SU-DHL-6 (cell line): ENCODE measurements around the gene RBM33.

Source experiments
- CTCF ChIP-seq: fragments of 200-600 bp; sonication (generic); IDR thresholded peaks from one replicate; pipeline ENCODE4 v1.5.1; 2017; ENCODE audit warnings: antibody characterized with exemption, mild to moderate bottlenecking, low read length, moderate library complexity; ENCODE audit not compliant: insufficient read depth, poor library complexity, severe bottlenecking
- EZH2phosphoT487 ChIP-seq: fragments of 200-600 bp; sonication (generic), shearing (Covaris generic); conservative IDR thresholded peaks from 2 replicates; pipeline ENCODE4 v1.6.1; 2018; ENCODE audit warnings: mild to moderate bottlenecking, antibody characterized with exemption, low read length, moderate library complexity, mixed read lengths

- TF ChIP-seq CTCF (no peak), EZH2phosphoT487 (no peak)
These were observed 167.7 kb downstream of the RBM33 start, which contains the start of gene SHH for GRCh38 chr7:155811895-155812761.
